SK-N-SH (cell line): Measurements from ENCODE around the gene TM7SF2. TPM values are rescaled to one million over a fixed set of nuclear protein-coding genes. Genes with fewer than 3 reads are reported as not detected.
A peak's percentile ranks its signal among the peaks of the same experiment; 100 is the strongest.

Experiments
- CTCF ChIA-PET: fragments of 300-600, 350-600 bp; formaldehyde crosslinking; extraction: SDS; loops from one replicate; lab custom pipeline; 2021; lab: Yijun Ruan, JAX
- POLR2A ChIA-PET: fragments of 350-600 bp; sonication (Branson Sonifier 250); formaldehyde crosslinking; extraction: SDS; loops from one replicate; lab custom pipeline; 2020; ENCODE audit warnings: antibody characterized with exemption, inconsistent platforms; lab: Yijun Ruan, JAX
- DNase-seq: peaks from one replicate; pipeline ENCODE4 v3.0.0; 2012
- H2AFZ ChIP-seq: fragments of 200-600 bp; sonication (generic); 2 replicates; pipeline ENCODE4 v1.8.1; 2016; ENCODE audit warnings: antibody characterized with exemption, mild to moderate bottlenecking, low read depth
- H3F3A ChIP-seq: fragments of 200-600 bp; sonication (generic); replicated peaks from 2 replicates; pipeline ENCODE3; 2016; ENCODE audit warnings: antibody characterized with exemption, mild to moderate bottlenecking; ENCODE audit not compliant: insufficient read depth
- H3K27ac ChIP-seq, 2 experiments: fragments of 200-500 bp in 1 of 2; fragments of 200-600 bp in 1 of 2; sonication (Bioruptor generic) in 1 of 2; sonication (generic), shearing (Covaris generic) in 1 of 2; 2 replicates each; pipeline versions ENCODE4 v1.5.1 to v1.6.1; 2014 to 2016; ENCODE audit warnings: low read depth in 2 of 2, inconsistent platforms in 1 of 2, low read length in 1 of 2, mild to moderate bottlenecking in 1 of 2, mixed read lengths in 1 of 2
- H3K27me3 ChIP-seq: fragments of 200-600 bp; sonication (generic), shearing (Covaris generic); 2 replicates; pipeline ENCODE4 v1.6.1; 2016; ENCODE audit warnings: mixed run types; ENCODE audit not compliant: insufficient read depth
- H3K36me3 ChIP-seq, 2 experiments: fragments of 200-500 bp in 1 of 2; fragments of 200-600 bp in 1 of 2; sonication (Bioruptor generic) in 1 of 2; sonication (generic) in 1 of 2; replicated peaks in 1 of 2; 2 replicates each; pipeline versions ENCODE3 to v1.5.1; 2014 to 2016; ENCODE audit warnings: low read length in 1 of 2, mild to moderate bottlenecking in 1 of 2; ENCODE audit not compliant: insufficient read depth in 2 of 2, control insufficient read depth in 1 of 2
- H3K4me1 ChIP-seq, 2 experiments: fragments of 200-500 bp in 1 of 2; fragments of 200-600 bp in 1 of 2; sonication (Bioruptor generic) in 1 of 2; sonication (generic), shearing (Covaris generic) in 1 of 2; 2 replicates each; pipeline versions ENCODE4 v1.5.1 to v1.6.1; 2014 to 2016; ENCODE audit warnings: low read depth in 1 of 2, low read length in 1 of 2, mixed run types in 1 of 2; ENCODE audit not compliant: insufficient read depth in 2 of 2, control insufficient read depth in 1 of 2
- H3K4me2 ChIP-seq: fragments of 200-600 bp; sonication (generic), shearing (Covaris generic); 2 replicates; pipeline ENCODE4 v1.6.1; 2017; ENCODE audit warnings: mixed run types
- H3K4me3 ChIP-seq, 2 experiments: fragments of 200-500 bp in 1 of 2; fragments of 200-600 bp in 1 of 2; sonication (Bioruptor generic) in 1 of 2; sonication (generic), shearing (Covaris generic) in 1 of 2; 2 replicates each; pipeline versions ENCODE4 v1.5.1 to v1.8.1; 2014 to 2016; ENCODE audit warnings: low read depth in 2 of 2, inconsistent platforms in 1 of 2, low read length in 1 of 2, mild to moderate bottlenecking in 1 of 2, mixed read lengths in 1 of 2, moderate library complexity in 1 of 2
- H3K79me2 ChIP-seq: fragments of 200-600 bp; sonication (generic); 2 replicates; pipeline ENCODE4 v1.8.1; 2017; ENCODE audit warnings: mild to moderate bottlenecking; ENCODE audit not compliant: insufficient read depth
- H3K9ac ChIP-seq: fragments of 200-600 bp; sonication (generic); 2 replicates; pipeline ENCODE4 v1.6.1; 2017; ENCODE audit warnings: mixed run types
- H3K9me2 ChIP-seq: fragments of 200-600 bp; sonication (generic); 2 replicates; pipeline ENCODE4 v1.6.1; 2017; ENCODE audit warnings: mixed run types
- H3K9me3 ChIP-seq: fragments of 200-600 bp; sonication (generic); 2 replicates; pipeline ENCODE4 v1.6.1; 2017; ENCODE audit warnings: mixed run types, mild to moderate bottlenecking, moderate library complexity
- H4K20me1 ChIP-seq: fragments of 200-600 bp; sonication (generic); 2 replicates; pipeline ENCODE4 v1.6.1; 2017; ENCODE audit warnings: mild to moderate bottlenecking, mixed run types; ENCODE audit not compliant: insufficient read depth
- EZH2phosphoT487 ChIP-seq: fragments of 200-600 bp; sonication (generic); IDR thresholded peaks from 2 replicates; pipeline ENCODE4 v1.6.1; 2017; ENCODE audit warnings: low read depth, mixed run types, mild to moderate bottlenecking, antibody characterized with exemption, moderate library complexity, borderline replicate concordance
- MXI1 ChIP-seq: IDR thresholded peaks from 2 replicates; pipeline ENCODE4 v1.6.1; 2012; ENCODE audit warnings: mild to moderate bottlenecking, low read depth, low read length, improper control_type of control experiment
- NFIC ChIP-seq: IDR thresholded peaks from 2 replicates; pipeline ENCODE4 v1.4.0; 2012; ENCODE audit warnings: borderline replicate concordance
- NRF1 ChIP-seq: IDR thresholded peaks from 2 replicates; pipeline ENCODE4 v1.6.1; 2012; ENCODE audit warnings: low read depth, mild to moderate bottlenecking, low read length
- POLR2AphosphoS5 ChIP-seq: IDR thresholded peaks from 2 replicates; pipeline ENCODE4 v1.6.1; 2012; ENCODE audit warnings: low read depth, low read length
- RCOR1 ChIP-seq: fragments of 150-350 bp; IDR thresholded peaks from 2 replicates; pipeline ENCODE4 v1.6.1; 2017; ENCODE audit warnings: antibody characterized with exemption, low read length
- RXRA ChIP-seq: IDR thresholded peaks from 2 replicates; pipeline ENCODE4 v1.4.0; 2012; ENCODE audit warnings: low read depth, mild to moderate bottlenecking, borderline replicate concordance
- SIN3A ChIP-seq: IDR thresholded peaks from 2 replicates; pipeline ENCODE4 v1.6.1; 2012; ENCODE audit warnings: low read depth, mild to moderate bottlenecking, low read length, moderate library complexity, borderline replicate concordance
- SMC3 ChIP-seq: IDR thresholded peaks from 2 replicates; pipeline ENCODE4 v1.6.1; 2012; ENCODE audit warnings: low read depth, low read length, improper control_type of control experiment
- YY1 ChIP-seq: IDR thresholded peaks from 2 replicates; pipeline ENCODE4 v1.4.0; 2012; ENCODE audit warnings: low read depth, mild to moderate bottlenecking
- WGBS: methylation state at CpG from one replicate; pipeline ENCODE4 v1.1.6; 2017; ENCODE audit warnings: low lambda C conversion rate; 5-methylcytosine and 5-hydroxymethylcytosine counted together
- polyA plus RNA-seq, 3 experiments: library from polyadenylated mRNA; depleted of rRNA; stranded (reverse); fragments of >200 nt; gene quantifications; 2 replicates each; pipeline ENCODE4 v1.2.3, GENCODE V29; 2012
- TF ChIP-seq, protein P1 (sequence below): IDR thresholded peaks from 2 replicates; pipeline ENCODE4 v1.4.0; 2012; ENCODE audit warnings: low read depth
- TF ChIP-seq, protein P2 (sequence below): fragments of 200-600 bp; sonication (generic); IDR thresholded peaks from 2 replicates; pipeline ENCODE4 v1.6.1; 2017; ENCODE audit warnings: antibody characterized with exemption, mild to moderate bottlenecking, moderate library complexity
- TF ChIP-seq, protein P3 (sequence below): fragments of 150-350 bp; IDR thresholded peaks from 2 replicates; pipeline ENCODE4 v1.6.1; 2016; ENCODE audit warnings: mild to moderate bottlenecking, low read depth, low read length

TM7SF2 gene
- polyA plus RNA-seq, 1 of the 3 experiments (the other 2 are of a cell fraction), result 87.8 TPM

DNA sequence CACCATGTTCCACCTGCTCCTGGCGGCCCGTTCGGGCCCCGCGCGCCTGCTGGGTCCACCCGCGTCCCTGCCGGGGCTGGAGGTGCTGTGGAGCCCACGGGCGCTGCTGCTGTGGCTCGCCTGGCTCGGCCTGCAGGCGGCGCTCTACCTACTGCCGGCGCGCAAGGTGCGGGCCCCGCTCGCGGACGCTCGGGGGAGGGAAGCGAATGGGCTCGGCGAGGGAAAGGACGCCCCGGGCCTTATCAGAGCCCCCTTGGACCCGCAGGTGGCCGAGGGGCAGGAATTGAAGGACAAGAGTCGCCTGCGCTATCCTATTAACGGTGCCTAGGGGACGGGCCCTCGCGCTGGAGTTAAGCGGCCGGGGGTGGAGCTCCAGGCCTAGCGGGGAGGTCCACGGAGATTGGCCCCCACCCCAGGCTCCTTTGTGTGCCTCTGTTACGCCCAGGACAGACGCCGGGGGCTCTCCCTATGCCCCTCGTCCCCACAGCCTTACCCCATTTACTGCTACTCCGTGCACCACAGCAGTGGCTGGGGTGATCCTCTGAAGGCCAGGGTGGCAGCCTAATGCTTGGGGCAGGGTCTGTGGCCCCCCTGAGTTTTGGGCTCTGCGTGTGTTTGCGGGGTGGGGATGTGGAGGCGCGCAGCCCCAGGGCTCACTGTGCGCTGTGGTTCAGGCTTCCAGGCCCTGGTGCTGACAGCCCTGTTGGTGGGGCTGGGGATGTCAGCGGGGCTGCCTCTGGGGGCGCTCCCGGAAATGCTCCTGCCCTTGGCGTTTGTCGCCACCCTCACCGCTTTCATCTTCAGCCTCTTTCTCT lies 1.1 kb downstream of the TM7SF2 start (continued):
- TF ChIP-seq, protein P1, sequence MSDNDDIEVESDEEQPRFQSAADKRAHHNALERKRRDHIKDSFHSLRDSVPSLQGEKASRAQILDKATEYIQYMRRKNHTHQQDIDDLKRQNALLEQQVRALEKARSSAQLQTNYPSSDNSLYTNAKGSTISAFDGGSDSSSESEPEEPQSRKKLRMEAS, result peak; percentile 36
- TF ChIP-seq POLR2AphosphoS5, result no peak; the same call in 1 of the 2 replicates
- TF ChIP-seq SMC3, result no peak; the same call in 1 of the 2 replicates
- TF ChIP-seq, protein P2, sequence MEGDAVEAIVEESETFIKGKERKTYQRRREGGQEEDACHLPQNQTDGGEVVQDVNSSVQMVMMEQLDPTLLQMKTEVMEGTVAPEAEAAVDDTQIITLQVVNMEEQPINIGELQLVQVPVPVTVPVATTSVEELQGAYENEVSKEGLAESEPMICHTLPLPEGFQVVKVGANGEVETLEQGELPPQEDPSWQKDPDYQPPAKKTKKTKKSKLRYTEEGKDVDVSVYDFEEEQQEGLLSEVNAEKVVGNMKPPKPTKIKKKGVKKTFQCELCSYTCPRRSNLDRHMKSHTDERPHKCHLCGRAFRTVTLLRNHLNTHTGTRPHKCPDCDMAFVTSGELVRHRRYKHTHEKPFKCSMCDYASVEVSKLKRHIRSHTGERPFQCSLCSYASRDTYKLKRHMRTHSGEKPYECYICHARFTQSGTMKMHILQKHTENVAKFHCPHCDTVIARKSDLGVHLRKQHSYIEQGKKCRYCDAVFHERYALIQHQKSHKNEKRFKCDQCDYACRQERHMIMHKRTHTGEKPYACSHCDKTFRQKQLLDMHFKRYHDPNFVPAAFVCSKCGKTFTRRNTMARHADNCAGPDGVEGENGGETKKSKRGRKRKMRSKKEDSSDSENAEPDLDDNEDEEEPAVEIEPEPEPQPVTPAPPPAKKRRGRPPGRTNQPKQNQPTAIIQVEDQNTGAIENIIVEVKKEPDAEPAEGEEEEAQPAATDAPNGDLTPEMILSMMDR, result peak; percentile 80
- no peak for TF ChIP-seq YY1
- 0 out of 2 replicates have a peak, but pooled peaks have one; percentile 37 for TF ChIP-seq MXI1
- TF ChIP-seq SIN3A, result peak; percentile 68; the same call in 1 of the 2 replicates

DNA sequence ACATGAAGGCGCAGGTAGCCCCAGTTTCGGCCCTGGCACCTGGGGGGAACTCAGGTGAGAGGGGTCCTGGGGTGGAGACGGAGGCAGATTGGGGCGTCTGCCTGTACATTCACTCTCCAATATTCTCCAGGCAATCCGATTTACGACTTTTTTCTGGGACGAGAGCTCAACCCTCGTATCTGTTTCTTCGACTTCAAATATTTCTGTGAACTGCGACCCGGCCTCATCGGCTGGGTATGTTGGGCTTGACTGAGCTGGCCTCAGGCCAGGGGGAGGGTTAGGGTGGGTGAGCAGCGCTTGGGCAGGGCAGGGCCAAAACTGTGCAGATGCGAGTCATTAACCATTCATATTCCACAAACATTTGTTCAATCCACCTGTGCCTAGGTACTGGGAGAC lies 1.7 kb downstream of the TM7SF2 start:
- H3K9me3 ChIP-seq, result no peaks in the 10 kb centered on the region
- H3K79me2 ChIP-seq, result peaks cover 20% of the 10 kb centered on the region
- ChIA-PET POLR2A (interaction anchor here (1.4 to 4.1 kb wide), 5 partner anchors 9 to 99 kb away, joined by 5 to 27 read pairs (median 14); partner anchors contain the start of genes ARL2, FAU, MRPL49 and SYVN1), CTCF (interaction anchor here (0.6 to 6.1 kb wide), 24 partner anchors 8 to 800 kb away, joined by 3 to 150 read pairs (median 3); partner anchors contain the start of genes ARL2, CAPN1, FAU and MRPL49)
- WGBS, result 38% methylated on average over 14 of the region's 14 CpGs
- H3K9me2 ChIP-seq, result no peaks in the 10 kb centered on the region
- H3K4me2 ChIP-seq, result peak overlapping the region; percentile 93
- H3F3A ChIP-seq, result peaks cover 19% of the 10 kb centered on the region
- peak overlapping the region in 1 of 2 experiments; percentile 89; a peak in 2 of 4 replicates for H3K27ac ChIP-seq
- peak; percentile 63 for DNase-seq
- no peaks in the 10 kb centered on the region for H3K27me3 ChIP-seq
- H3K4me1 ChIP-seq, result peaks cover 14 to 54% of the 10 kb centered on the region in 2 experiments; a peak in 3 of 4 replicates
- peaks cover 6% of the 10 kb centered on the region; the same call in 1 of the 2 replicates for H4K20me1 ChIP-seq
- peak overlapping the region; percentile 64 to 83 for H3K4me3 ChIP-seq
- peaks cover 12 to 24% of the 10 kb centered on the region in 2 experiments for H3K36me3 ChIP-seq
- H2AFZ ChIP-seq, result no peak overlapping the region
- H3K9ac ChIP-seq, result no peak overlapping the region
- TF ChIP-seq POLR2AphosphoS5 (no peak), RXRA (no peak), NRF1 (no peak), EZH2phosphoT487 (no peak), RCOR1 (no peak), SMC3 (no peak), MXI1 (no peak), NFIC (peak; percentile 33; the same call in 1 of the 2 replicates)
- TF ChIP-seq, protein P2, result 0 out of 2 replicates have a peak, but pooled peaks have one; percentile 16
- TF ChIP-seq, protein P3, sequence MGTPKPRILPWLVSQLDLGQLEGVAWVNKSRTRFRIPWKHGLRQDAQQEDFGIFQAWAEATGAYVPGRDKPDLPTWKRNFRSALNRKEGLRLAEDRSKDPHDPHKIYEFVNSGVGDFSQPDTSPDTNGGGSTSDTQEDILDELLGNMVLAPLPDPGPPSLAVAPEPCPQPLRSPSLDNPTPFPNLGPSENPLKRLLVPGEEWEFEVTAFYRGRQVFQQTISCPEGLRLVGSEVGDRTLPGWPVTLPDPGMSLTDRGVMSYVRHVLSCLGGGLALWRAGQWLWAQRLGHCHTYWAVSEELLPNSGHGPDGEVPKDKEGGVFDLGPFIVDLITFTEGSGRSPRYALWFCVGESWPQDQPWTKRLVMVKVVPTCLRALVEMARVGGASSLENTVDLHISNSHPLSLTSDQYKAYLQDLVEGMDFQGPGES, result no peak
